CD4-positive, alpha-beta T cell (primary cell): ENCODE measurements around the gene WDR72. TPM values are rescaled to one million over a fixed set of nuclear protein-coding genes. Genes with fewer than 3 reads are reported as not detected.

ENCODE experiments used
- ATAC-seq: fragments of 200-7000 bp; cut with Tn5 transposase; one replicate; pipeline ENCODE4 v1.10.0; 2022; ENCODE audit warnings: mild to moderate bottlenecking; ENCODE audit not compliant: poor library complexity
- CTCF ChIA-PET: fragments of 350-600 bp; sonication (Branson Sonifier 250); formaldehyde crosslinking; loops from one replicate; lab custom pipeline; 2021; ENCODE audit warnings: antibody characterized with exemption, inconsistent platforms; lab: Charles Lee
- POLR2A ChIA-PET: fragments of 350-600 bp; sonication (Branson Sonifier 250); formaldehyde crosslinking; loops from one replicate; lab custom pipeline; 2021; ENCODE audit warnings: antibody characterized with exemption, inconsistent platforms; lab: Charles Lee
- DNase-seq, 14 experiments: peaks; one replicate each; pipeline ENCODE4 v3.0.0-alpha.2; 2013 to 2020; ENCODE audit warnings: mixed read lengths in 2 of 14
- H3K27ac ChIP-seq, 2 donors: one replicate each; pipeline versions ENCODE4 v1.5.1 to v1.7.0; 2013; ENCODE audit warnings: low read length in 2 of 2, low read depth in 1 of 2, mild to moderate bottlenecking in 1 of 2
- H3K27me3 ChIP-seq, 2 experiments: 1 replicate in 1 of 2; 2 replicates in 1 of 2; pipeline versions ENCODE4 v1.6.1 to v1.7.0; 2013; ENCODE audit warnings: low read length in 2 of 2, control low read depth in 1 of 2, mild to moderate bottlenecking in 1 of 2, moderate library complexity in 1 of 2; ENCODE audit not compliant: insufficient read depth in 2 of 2, control insufficient read depth in 1 of 2
- H3K36me3 ChIP-seq: one replicate; pipeline ENCODE4 v1.6.1; 2013; ENCODE audit warnings: low read length, control low read depth; ENCODE audit not compliant: insufficient read depth
- H3K4me1 ChIP-seq: one replicate; pipeline ENCODE4 v1.6.1; 2013; ENCODE audit warnings: low read length, control low read depth; ENCODE audit not compliant: insufficient read depth
- H3K4me3 ChIP-seq: one replicate; pipeline ENCODE4 v1.5.1; 2013; ENCODE audit warnings: mild to moderate bottlenecking, low read length, moderate library complexity
- H3K9me3 ChIP-seq, 2 experiments: 1 replicate in 1 of 2; 2 replicates in 1 of 2; pipeline versions ENCODE4 v1.6.1 to v1.7.0; 2013; ENCODE audit warnings: low read length in 2 of 2, mild to moderate bottlenecking in 2 of 2, control low read depth in 1 of 2, moderate library complexity in 1 of 2; ENCODE audit not compliant: control insufficient read depth in 1 of 2, insufficient read depth in 1 of 2
- H3K27ac Mint-ChIP-seq: one replicate; pipeline ENCODE4 v1.8.0; 2020; ENCODE audit warnings: mixed read lengths
- H3K27me3 Mint-ChIP-seq: one replicate; pipeline ENCODE4 v1.8.0; 2021; ENCODE audit warnings: mixed read lengths
- H3K36me3 Mint-ChIP-seq: one replicate; pipeline ENCODE4 v1.8.0; 2021; ENCODE audit warnings: low read depth, mixed read lengths
- H3K4me1 Mint-ChIP-seq: one replicate; pipeline ENCODE4 v1.8.0; 2021; ENCODE audit warnings: low read depth, mixed read lengths
- H3K4me3 Mint-ChIP-seq: one replicate; pipeline ENCODE4 v1.8.0; 2020; ENCODE audit warnings: mild to moderate bottlenecking, mixed read lengths
- H3K9me3 Mint-ChIP-seq: one replicate; pipeline ENCODE4 v1.8.0; 2020; ENCODE audit warnings: mixed read lengths
- intact Hi-C, 2 experiments: fragments of 100-400 bp; cut with DNase I in 1 of 2; cut with micrococcal nuclease in 1 of 2; formaldehyde crosslinking; loops; one replicate each; pipeline versions ENCODE4 v1.15.1 to v1.9.0; 2023 to 2025; cut with DNase I, micrococcal nuclease
- total RNA-seq, 174 experiments: library from RNA in 2 of 174; stranded (reverse) in 2 of 174; gene quantifications; one replicate each; pipeline ENCODE4 v1.2.3 and lab custom pipeline; 2021 to 2026
- TF ChIP-seq, protein P1 (sequence below): fragments of 200-600 bp; IDR thresholded peaks from one replicate; pipeline ENCODE4 v1.8.0; 2022; ENCODE audit warnings: antibody characterized with exemption, mild to moderate bottlenecking

WDR72 gene
- total RNA-seq, 2 experiments from 2014 or later: not detected

DNA sequence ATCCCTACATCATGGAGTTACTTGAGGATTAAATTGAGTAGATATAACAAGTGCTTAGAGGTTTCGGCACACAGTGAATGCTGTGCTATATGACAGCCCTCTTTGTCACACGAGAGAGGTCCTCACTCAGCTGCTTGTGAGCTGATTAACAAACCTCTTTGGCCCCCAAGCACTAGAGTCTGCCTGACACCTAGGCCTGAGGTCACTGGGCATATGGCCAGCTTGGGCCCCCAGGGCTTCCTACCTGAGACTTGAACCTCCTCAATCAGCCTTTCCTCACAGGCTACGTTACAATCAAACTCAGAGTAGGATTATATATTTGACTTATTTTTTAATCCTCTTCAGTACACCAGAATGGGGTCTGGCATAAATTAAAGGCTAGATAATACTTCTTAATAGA, 88.8 kb downstream of the WDR72 start:
- no peaks in the 10 kb centered on the region for H3K4me1 ChIP-seq
- H3K27ac Mint-ChIP-seq: no peak overlapping the region
- no peaks in the 10 kb centered on the region for H3K27me3 ChIP-seq
- ATAC-seq: no peak
- H3K4me3 ChIP-seq: no peak overlapping the region
- POLR2A ChIA-PET: no interaction called here
- DNase-seq: no peak
- TF ChIP-seq, protein P1, sequence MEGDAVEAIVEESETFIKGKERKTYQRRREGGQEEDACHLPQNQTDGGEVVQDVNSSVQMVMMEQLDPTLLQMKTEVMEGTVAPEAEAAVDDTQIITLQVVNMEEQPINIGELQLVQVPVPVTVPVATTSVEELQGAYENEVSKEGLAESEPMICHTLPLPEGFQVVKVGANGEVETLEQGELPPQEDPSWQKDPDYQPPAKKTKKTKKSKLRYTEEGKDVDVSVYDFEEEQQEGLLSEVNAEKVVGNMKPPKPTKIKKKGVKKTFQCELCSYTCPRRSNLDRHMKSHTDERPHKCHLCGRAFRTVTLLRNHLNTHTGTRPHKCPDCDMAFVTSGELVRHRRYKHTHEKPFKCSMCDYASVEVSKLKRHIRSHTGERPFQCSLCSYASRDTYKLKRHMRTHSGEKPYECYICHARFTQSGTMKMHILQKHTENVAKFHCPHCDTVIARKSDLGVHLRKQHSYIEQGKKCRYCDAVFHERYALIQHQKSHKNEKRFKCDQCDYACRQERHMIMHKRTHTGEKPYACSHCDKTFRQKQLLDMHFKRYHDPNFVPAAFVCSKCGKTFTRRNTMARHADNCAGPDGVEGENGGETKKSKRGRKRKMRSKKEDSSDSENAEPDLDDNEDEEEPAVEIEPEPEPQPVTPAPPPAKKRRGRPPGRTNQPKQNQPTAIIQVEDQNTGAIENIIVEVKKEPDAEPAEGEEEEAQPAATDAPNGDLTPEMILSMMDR: no peak
- H3K36me3 Mint-ChIP-seq: no peaks in the 10 kb centered on the region
- intact Hi-C loops: no loop called here
- CTCF ChIA-PET: no interaction called here
- no peaks in the 10 kb centered on the region for H3K36me3 ChIP-seq
- H3K4me1 Mint-ChIP-seq: no peaks in the 10 kb centered on the region
- H3K27ac ChIP-seq: no peak overlapping the region
- no peaks in the 10 kb centered on the region for H3K27me3 Mint-ChIP-seq
- no peaks in the 10 kb centered on the region for H3K9me3 Mint-ChIP-seq
- H3K9me3 ChIP-seq: no peaks in the 10 kb centered on the region
- no peak overlapping the region for H3K4me3 Mint-ChIP-seq

DNA sequence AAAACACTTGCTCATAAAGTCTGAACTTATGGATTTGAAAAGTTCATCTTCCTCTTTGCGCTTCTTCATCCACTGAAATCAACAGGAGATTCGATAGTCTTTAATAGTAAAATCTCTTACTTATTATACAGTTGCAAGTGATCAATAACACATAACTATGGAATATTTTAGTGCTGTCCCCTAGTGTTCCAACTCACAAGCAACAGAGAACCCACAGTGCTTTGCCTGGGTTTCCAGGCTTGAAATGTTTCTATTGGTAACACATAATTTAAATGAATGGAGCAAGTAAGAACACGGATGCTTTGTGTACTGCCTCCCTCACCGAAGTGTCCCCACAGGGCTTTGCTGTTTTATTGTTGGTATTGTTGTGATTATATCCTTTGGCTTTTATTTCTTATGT, 93.5 kb downstream of the WDR72 start:
- ChIA-PET POLR2A (no interaction called here), CTCF (no interaction called here)
- no peaks in the 10 kb centered on the region for H3K36me3 Mint-ChIP-seq
- Histone ChIP-seq H3K4me1 (no peaks in the 10 kb centered on the region), H3K9me3 (no peaks in the 10 kb centered on the region), H3K27ac (no peak overlapping the region), H3K4me3 (no peak overlapping the region), H3K36me3 (no peaks in the 10 kb centered on the region), H3K27me3 (no peaks in the 10 kb centered on the region)
- no peaks in the 10 kb centered on the region for H3K9me3 Mint-ChIP-seq
- DNase-seq: no peak
- ATAC-seq: no peak
- no peak overlapping the region for H3K4me3 Mint-ChIP-seq
- H3K4me1 Mint-ChIP-seq: no peaks in the 10 kb centered on the region
- TF ChIP-seq, protein P1: no peak
- no peaks in the 10 kb centered on the region for H3K27me3 Mint-ChIP-seq
- no peak overlapping the region for H3K27ac Mint-ChIP-seq
- intact Hi-C loops: no loop called here

DNA sequence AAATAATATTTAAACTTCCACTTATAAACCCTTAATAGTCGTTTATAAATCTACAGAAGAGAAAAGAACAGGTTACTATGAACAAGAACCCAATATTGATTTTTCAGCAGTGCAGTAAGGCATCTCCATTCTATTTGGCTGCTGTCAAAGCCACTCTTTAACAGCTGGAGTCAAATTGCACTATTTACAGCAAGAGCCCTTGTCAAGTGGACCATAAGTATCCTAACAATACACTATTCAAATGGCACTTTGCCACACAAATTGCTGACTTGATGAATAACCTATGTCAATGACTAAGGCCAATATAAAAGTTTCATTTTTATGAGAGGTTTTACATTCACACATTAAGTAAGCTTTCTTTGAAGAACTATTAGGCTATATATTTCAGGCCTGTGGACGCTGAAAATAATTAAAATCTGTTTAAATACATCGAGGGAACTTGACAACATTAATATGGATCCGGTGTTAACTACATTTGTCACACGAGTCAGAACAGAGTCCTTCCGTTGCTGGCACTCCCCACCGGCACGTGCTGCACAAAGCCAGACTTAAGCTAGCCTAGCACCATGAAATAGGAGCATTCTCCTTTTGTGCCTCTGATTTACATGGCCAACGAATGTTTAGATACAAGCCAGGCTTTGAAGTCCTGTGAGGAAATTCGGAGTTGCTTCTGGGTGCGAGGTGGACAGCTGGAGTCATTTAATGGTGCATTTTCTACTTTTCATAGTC, 100.5 kb downstream of the WDR72 start:
- H3K36me3 Mint-ChIP-seq: no peaks in the 10 kb centered on the region
- CTCF ChIA-PET: no interaction called here
- Histone ChIP-seq H3K9me3 (no peaks in the 10 kb centered on the region), H3K27ac (no peak overlapping the region), H3K4me1 (no peaks in the 10 kb centered on the region), H3K27me3 (no peaks in the 10 kb centered on the region), H3K4me3 (no peak overlapping the region), H3K36me3 (no peaks in the 10 kb centered on the region)
- H3K9me3 Mint-ChIP-seq: no peaks in the 10 kb centered on the region
- no peak overlapping the region for H3K4me3 Mint-ChIP-seq
- ATAC-seq: no peak
- POLR2A ChIA-PET: no interaction called here
- H3K27ac Mint-ChIP-seq: no peak overlapping the region
- DNase-seq: no peak
- TF ChIP-seq, protein P1: no peak
- H3K27me3 Mint-ChIP-seq: no peaks in the 10 kb centered on the region
- intact Hi-C loops: no loop called here
- no peaks in the 10 kb centered on the region for H3K4me1 Mint-ChIP-seq
